Activated CD8-positive, alpha-beta memory T cell treated with anti-CD3 and anti-CD28 coated beads for 36 hours (primary cell): ENCODE data around the gene ATP11A. TPM values are rescaled to one million over a fixed set of nuclear protein-coding genes. Genes with fewer than 3 reads are reported as not detected.

Experiments used
- CTCF ChIA-PET: fragments of 350-600 bp; sonication (Branson Sonifier 250); formaldehyde crosslinking; loops from one replicate; lab custom pipeline; 2021; ENCODE audit warnings: antibody characterized with exemption; lab: Charles Lee
- POLR2A ChIA-PET: fragments of 350-600 bp; sonication (Branson Sonifier 250); formaldehyde crosslinking; loops from one replicate; lab custom pipeline; 2021; ENCODE audit warnings: antibody characterized with exemption; lab: Charles Lee
- total RNA-seq, 2 experiments: library from RNA; stranded (reverse); gene quantifications; one replicate each; pipeline ENCODE4 v1.2.3, GENCODE V29; 2021

ATP11A gene
- total RNA-seq, 2 experiments from 2014 or later = 35.9 to 40.1 TPM

- ChIA-PET POLR2A (interaction anchor here (0.7 kb wide), 1 partner anchor 131 kb away, joined by 4 read pairs; no protein-coding TSS in a partner anchor), CTCF (no interaction called here)
Measured at GRCh38 chr13:112718318-112718717, 28.5 kb downstream of the ATP11A start.

DNA sequence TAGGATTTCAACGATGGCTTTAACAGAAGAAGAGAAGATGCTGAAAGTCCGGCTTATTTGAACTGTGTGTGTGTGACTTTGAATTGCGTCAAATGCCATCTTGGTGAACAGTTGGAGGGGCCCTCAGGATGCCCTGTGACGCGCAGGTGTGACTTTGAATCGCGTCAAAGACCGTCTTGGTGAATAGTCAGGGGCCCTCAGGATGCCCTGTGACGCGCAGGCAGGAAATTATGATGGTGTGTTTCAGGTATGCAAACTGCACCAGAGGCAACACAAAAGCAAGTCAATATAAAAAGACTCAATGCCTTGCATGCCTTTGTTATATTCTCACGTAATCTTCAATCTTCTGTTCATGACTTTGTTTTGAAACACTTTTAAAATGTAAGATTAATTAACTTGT is 29.2 kb downstream of the ATP11A start:
- CTCF ChIA-PET = no interaction called here
- POLR2A ChIA-PET = no interaction called here

GRCh38 chr13:112719556-112719955 is 29.7 kb downstream of the ATP11A start:
- CTCF ChIA-PET = no interaction called here
- POLR2A ChIA-PET = no interaction called here

- ChIA-PET CTCF (no interaction called here), POLR2A (no interaction called here)
Measured at GRCh38 chr13:112720251-112720650, 30.4 kb downstream of the ATP11A start.

GRCh38 chr13:112720814-112721197 is 31.0 kb downstream of the ATP11A start:
- ChIA-PET CTCF (no interaction called here), POLR2A (no interaction called here)

GRCh38 chr13:112721198-112722104 is 31.6 kb downstream of the ATP11A start:
- CTCF ChIA-PET = no interaction called here
- POLR2A ChIA-PET = no interaction called here

- CTCF ChIA-PET = no interaction called here
- POLR2A ChIA-PET = no interaction called here
Measured at GRCh38 chr13:112722433-112723263, 32.8 kb downstream of the ATP11A start.

DNA sequence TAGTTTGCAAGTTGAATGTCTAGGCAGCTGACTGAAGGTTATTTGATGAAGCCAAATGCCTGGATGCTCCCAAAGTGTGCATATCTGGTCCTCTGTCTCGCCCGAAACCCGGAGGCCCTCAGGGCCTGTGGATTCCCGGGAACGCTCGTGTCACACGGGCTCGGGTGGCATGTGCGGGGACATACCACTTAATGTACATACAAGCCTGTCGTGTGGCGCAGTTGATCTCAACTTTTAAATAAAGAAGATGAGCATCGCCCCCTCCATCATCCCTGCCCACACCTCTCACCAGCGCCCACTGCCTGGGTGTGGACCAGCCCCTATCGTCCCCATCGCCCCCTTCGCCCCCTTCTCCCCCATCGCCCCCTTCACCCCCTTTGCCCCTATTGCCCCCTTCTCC is 33.9 kb downstream of the ATP11A start:
- ChIA-PET CTCF (no interaction called here), POLR2A (no interaction called here)

- ChIA-PET POLR2A (no interaction called here), CTCF (no interaction called here)
Measured at GRCh38 chr13:112724788-112725345, 35.0 kb downstream of the ATP11A start.

GRCh38 chr13:112725346-112726015 is 35.6 kb downstream of the ATP11A start:
- ChIA-PET CTCF (no interaction called here), POLR2A (no interaction called here)

DNA sequence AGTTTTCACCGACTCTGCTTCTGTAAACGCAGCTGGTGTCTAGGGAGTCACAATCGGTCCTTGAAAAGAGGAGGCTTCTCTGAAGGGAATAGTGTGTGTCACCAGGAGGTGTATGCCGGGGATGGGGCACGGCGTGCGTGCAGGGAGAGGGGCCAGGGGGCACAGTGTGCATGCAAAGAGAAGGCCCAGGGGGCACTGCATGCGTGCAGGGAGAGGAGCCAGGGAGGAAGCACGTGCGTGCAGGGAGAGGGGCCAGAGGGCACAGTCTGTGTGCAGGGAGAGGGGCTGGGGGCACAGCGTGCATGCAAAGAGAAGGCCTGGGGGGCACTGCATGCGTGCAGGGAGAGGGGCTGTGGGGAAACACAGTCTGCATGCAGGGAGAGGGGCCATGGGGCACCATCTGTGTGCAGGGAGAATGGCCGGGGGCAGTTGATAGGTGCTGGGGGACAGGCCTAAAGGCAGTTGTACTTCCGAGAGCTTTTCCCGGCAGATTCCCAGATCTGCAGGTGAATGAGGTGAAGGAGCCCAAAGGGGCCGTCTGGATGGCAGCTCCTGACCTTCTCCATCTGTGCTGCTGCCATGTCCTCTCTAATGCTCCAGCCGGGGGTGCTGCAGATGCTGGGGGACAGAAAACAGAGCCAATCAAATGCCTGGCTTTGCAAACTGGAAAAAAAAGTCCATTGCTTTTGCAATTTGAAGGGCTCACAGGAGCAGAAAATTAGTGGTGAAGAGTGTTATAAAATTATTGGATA is 36.4 kb downstream of the ATP11A start:
- CTCF ChIA-PET = no interaction called here
- POLR2A ChIA-PET = no interaction called here

GRCh38 chr13:112727581-112727980 is 37.7 kb downstream of the ATP11A start:
- CTCF ChIA-PET = no interaction called here
- POLR2A ChIA-PET = no interaction called here

DNA sequence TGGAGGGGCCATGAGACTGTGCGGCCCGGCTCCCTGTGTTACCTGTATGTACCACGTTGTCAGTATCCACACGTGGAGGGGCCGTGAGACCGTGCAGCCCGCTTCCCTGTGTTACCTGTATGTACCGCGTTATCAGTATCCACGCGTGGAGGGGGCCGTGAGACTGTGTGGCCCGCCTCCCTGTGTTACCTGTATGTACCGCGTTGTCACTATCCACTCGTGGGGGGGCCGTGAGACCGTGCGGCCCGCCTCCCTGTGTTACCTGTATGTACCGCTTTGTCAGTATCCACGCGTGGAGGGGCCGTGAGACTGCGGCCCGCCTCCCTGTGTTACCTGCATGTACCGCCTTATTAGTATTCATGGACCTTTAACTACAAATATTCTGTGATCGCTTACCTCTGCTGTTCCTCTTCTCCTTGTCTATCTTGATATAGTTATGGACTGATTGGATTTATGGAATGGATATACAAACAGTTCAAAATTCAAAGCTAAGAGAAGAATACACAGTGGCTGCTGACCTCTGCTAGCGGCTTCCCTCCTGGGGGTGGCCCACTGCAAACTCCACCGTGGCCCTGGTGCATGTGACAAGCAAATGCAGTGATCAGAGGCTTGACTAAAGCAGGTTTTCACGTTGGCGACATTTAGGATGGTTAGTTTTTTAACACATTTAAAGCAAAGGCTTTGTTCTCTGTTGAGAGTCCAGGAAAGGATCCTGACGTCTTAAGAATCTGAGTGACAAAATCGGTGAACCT is 38.7 kb downstream of the ATP11A start:
- ChIA-PET POLR2A (no interaction called here), CTCF (no interaction called here)

DNA sequence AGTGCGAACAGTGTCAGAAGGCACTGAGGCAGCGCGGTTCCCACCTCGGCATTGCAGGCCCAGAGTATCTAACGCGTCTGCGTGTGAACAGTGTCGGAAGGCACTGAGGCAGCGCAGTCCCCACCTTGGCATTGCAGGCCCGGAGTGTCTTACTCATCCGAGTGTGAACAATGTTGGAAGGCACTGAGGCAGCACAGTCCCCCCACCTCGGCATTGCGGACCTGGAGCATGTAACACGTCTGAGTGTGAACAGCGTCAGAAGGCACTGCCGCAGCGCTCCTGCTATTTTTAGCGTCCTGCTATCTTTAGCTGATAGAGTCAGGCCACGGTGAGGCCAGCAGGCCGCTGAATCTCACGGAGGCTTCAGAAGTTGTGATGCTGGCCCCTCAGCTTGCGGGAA is 39.6 kb downstream of the ATP11A start:
- ChIA-PET CTCF (no interaction called here), POLR2A (no interaction called here)

DNA sequence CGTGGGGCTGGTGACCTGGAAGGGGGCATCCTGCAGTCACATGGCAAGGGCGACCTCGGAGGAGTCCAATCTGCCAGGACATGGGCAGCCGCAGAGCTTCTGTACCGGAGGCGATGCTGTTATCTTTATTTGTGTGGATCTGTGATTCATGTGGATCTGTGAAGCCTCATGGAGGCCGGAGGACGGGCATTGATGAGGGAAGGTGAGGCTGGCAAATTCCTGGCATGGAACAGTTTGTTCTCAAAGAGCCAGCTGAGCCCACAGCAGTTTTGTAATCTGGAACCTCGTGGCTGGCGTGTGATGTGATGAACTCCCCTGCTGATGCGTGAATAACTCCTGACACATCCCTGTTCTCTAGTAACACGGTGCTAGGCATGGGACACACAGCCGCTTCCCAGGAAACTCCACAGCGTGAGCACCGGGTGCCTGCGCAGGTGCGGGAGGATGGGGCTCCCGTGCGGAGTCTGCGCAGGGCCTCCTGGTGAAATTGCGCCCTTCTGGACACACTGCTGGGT is 40.4 kb downstream of the ATP11A start:
- CTCF ChIA-PET = no interaction called here

GRCh38 chr13:112731667-112732616 is 42.1 kb downstream of the ATP11A start:
- POLR2A ChIA-PET = no interaction called here
- CTCF ChIA-PET = interaction anchor here (0.5 kb wide), 1 partner anchor 117 kb away, joined by 3 read pairs; no protein-coding TSS in a partner anchor

More for the DNA sequence above, 40.4 kb downstream of the ATP11A start:
- POLR2A ChIA-PET = no interaction called here

- CTCF ChIA-PET = no interaction called here
Measured at GRCh38 chr13:112732679-112733078, 42.8 kb downstream of the ATP11A start.

More at GRCh38 chr13:112732679-112733078, 42.8 kb downstream of the ATP11A start:
- POLR2A ChIA-PET = no interaction called here
